Activated naive CD8-positive, alpha-beta T cell treated with anti-CD3 and anti-CD28 coated beads, Interleukin-2, amount 50 U/mL, for 16 hours (primary cell): ENCODE measurements around the gene EPO.
"Not testable (repeated sequence)": the region's sequence is repeated elsewhere in the genome, so short reads cannot be mapped to it uniquely, and the experiment has no call there.

Experiments used
- DNase-seq: peaks from one replicate; pipeline ENCODE4 v3.0.0-alpha.2; 2020; ENCODE audit warnings: low read depth, low spot score

EPO gene

GRCh38 chr7:100682991-100683658 lies 37.1 kb upstream of the EPO start:
- DNase-seq, result no peak

- DNase-seq, result no peak
Measured at GRCh38 chr7:100683659-100684533, 36.4 kb upstream of the EPO start.

- no peak for DNase-seq
Measured at GRCh38 chr7:100684534-100685042, 35.7 kb upstream of the EPO start.

- DNase-seq, result no peak
Measured at GRCh38 chr7:100685049-100685605, 35.1 kb upstream of the EPO start.

- DNase-seq, result no peak
Measured at GRCh38 chr7:100685631-100686145, 34.6 kb upstream of the EPO start.

GRCh38 chr7:100686201-100686821 lies 34.0 kb upstream of the EPO start:
- DNase-seq, result no peak

- no peak for DNase-seq
Measured at GRCh38 chr7:100686822-100687211, 33.5 kb upstream of the EPO start.

- DNase-seq, result no peak
Measured at GRCh38 chr7:100687261-100687660, 33.0 kb upstream of the EPO start.

- DNase-seq, result no peak
Measured at GRCh38 chr7:100687751-100688300, 32.4 kb upstream of the EPO start.

- no peak for DNase-seq
Measured at GRCh38 chr7:100688326-100688860, 31.9 kb upstream of the EPO start.

- no peak for DNase-seq
Measured at GRCh38 chr7:100689230-100690135, 30.8 kb upstream of the EPO start.

GRCh38 chr7:100691676-100692577 lies 28.3 kb upstream of the EPO start:
- peak; percentile 70 for DNase-seq

GRCh38 chr7:100692578-100692961 lies 27.7 kb upstream of the EPO start:
- DNase-seq, result no peak

GRCh38 chr7:100693312-100694097 lies 26.8 kb upstream of the EPO start:
- DNase-seq, result no peak

GRCh38 chr7:100694098-100694745 lies 26.0 kb upstream of the EPO start, which contains the start of gene GIGYF1:
Gene GIGYF1, minus strand, starts transcription at chr7:100694250. Its CDS starts 6,012 bp downstream, at chr7:100688238.
- DNase-seq, result no peak

GRCh38 chr7:100696123-100696521 lies 24.1 kb upstream of the EPO start:
- no peak for DNase-seq

- no peak for DNase-seq
Measured at GRCh38 chr7:100699018-100699417, 21.2 kb upstream of the EPO start.

- DNase-seq, result not testable (repeated sequence)
Measured at GRCh38 chr7:100701089-100701488, 19.2 kb upstream of the EPO start.
